ENCODE measurements around the gene PUM1. TPM values are rescaled to one million over a fixed set of nuclear protein-coding genes. Genes with fewer than 3 reads are reported as not detected.

PUM1 gene
- total RNA-seq, 1 donor from 2014 or later = 105 TPM

DNA sequence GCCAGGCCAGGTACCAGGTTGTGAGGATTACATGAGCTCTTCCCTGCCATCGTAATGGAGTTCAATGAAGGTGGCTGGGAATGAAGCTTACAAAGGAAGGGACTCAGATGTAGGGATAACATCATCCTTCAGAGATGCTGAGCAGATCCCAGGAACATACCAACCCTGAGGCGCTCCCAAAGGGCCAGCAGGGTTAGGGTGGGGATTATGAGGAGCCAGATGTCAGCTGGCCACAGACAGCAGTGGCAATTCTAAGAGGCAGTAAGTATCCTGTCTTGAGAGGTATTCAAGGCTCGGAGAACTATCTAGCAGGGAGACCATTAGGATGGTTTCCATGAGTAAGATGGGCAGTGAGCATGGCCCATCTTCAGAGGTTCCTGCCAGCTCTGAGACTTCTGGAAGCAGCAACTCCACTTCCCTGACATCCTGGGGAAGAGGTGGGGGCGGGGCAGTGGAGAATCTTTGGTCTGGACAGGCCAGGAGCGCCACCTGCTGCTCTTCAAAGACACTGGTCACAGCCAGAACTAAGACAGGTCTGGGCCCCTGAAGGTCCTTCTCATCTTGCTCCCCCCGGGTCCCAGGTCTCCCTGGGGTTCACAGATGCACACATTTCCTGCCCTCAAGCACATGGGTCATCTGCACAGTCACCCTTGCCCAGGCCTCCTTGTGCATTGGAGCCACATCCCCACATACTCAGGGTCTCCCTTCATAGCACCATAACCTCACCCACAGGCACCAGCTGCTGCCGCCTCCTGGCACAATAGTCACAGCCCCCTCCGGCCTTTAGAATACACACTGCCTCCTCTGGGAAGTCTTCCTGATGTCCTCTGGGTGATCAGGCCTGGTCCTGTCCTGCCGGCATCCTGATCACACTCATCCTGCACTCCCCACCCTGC lies 154.2 kb downstream of the PUM1 start:
- DNase-seq (ENCODE audit: low spot score) = peak; percentile 84
- Mint-ChIP-seq H3K36me3 (ENCODE audit: low read depth) (no peaks in the 10 kb centered on the region), H3K4me1 (ENCODE audit: low read depth) (peaks cover 20% of the 10 kb centered on the region), H3K27me3 (ENCODE audit: low read depth) (no peaks in the 10 kb centered on the region), H3K4me3 (ENCODE audit: unreplicated experiment) (no peak overlapping the region), H3K9me3 (ENCODE audit: low read depth) (no peaks in the 10 kb centered on the region), H3K27ac (ENCODE audit: unreplicated experiment) (no peak overlapping the region)
- peak; percentile 94 for TF ChIP-seq CTCF (IDR thresholded peaks at IDR 0.05)

- no peak for DNase-seq (ENCODE audit: low spot score)
- Mint-ChIP-seq H3K36me3 (ENCODE audit: low read depth) (no peaks in the 10 kb centered on the region), H3K27me3 (ENCODE audit: low read depth) (no peaks in the 10 kb centered on the region), H3K9me3 (ENCODE audit: low read depth) (no peaks in the 10 kb centered on the region), H3K4me3 (ENCODE audit: unreplicated experiment) (peak overlapping the region; percentile 80), H3K4me1 (ENCODE audit: low read depth) (peaks cover 23% of the 10 kb centered on the region), H3K27ac (ENCODE audit: unreplicated experiment) (no peak overlapping the region)
- no peak for TF ChIP-seq CTCF (IDR thresholded peaks at IDR 0.05)
Measured at GRCh38 chr1:30909365-30910068, 156.0 kb downstream of the PUM1 start.

DNA sequence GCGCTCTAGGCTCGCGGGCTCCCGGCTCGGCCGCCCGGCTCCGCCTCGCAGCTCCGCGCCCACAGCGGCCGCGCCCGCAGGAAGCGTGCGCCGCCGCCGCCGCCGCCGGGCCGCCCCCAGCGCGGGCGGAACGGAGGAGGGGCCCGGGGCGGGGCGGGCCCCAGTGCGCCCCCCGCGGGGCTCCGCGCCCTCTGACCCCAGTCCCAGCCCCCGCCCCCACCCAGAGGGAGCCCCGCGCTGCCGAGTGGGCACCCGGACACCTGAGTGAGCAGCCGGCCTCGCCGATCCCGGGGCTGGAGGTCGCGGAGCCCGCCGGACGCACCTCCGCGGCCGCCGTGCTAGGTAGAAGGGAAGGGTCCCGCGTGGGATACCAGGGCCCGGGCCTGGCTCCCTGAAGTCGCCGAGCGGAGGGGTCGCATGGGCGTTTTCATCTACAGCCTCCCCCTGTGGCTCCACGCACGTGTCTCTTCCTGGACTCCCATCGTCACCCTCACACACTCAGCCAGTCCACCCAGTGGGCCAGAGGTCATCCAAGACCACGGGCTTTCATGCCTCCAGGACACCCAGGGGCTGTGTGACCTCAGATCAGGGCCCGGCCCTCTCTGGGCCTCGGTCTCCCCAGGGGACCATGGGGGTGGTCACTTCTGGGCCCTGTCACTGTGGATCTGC lies 156.7 kb downstream of the PUM1 start, which contains the start of gene SDC3:
SDC3 (minus strand) TSS at position 63 of the 669 bp plus-strand sequence. CDS start 172 bp downstream, outside the sequence.
- Mint-ChIP-seq H3K4me1 (ENCODE audit: low read depth) (peaks cover 25% of the 10 kb centered on the region), H3K4me3 (ENCODE audit: unreplicated experiment) (peak within 1 kb of the TSS; percentile 80), H3K27ac (ENCODE audit: unreplicated experiment) (no peak within 1 kb of the TSS), H3K36me3 (ENCODE audit: low read depth) (no peaks in the 10 kb centered on the region), H3K27me3 (ENCODE audit: low read depth) (no peaks in the 10 kb centered on the region), H3K9me3 (ENCODE audit: low read depth) (no peaks in the 10 kb centered on the region)
- TF ChIP-seq CTCF (IDR thresholded peaks at IDR 0.05) = no peak
- peak; percentile 86 for DNase-seq (ENCODE audit: low spot score)

DNA sequence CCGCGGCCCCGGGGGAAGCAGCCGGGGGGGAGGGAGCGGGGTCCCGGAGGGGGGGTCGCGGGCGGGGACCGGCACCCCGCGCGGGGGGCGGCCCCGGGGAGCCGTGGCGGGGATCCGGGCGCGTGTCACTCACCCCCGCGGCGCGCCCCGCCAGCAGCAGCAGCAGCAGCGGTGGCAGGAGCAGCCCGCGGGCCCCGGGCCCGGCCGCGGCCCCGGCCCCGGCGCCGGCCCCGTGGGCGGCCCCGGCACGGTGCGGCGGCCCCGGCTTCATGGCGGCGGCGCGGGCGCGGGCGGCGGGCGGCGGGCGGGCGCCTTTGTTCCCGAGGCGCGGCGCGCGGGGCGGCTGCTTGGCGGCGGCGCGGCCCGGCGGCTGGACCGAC lies 157.2 kb downstream of the PUM1 start:
- Mint-ChIP-seq H3K27ac (ENCODE audit: unreplicated experiment) (no peak overlapping the region), H3K4me1 (ENCODE audit: low read depth) (peaks cover 27% of the 10 kb centered on the region)
- TF ChIP-seq CTCF (IDR thresholded peaks at IDR 0.05) = no peak

More for the DNA sequence above, 157.2 kb downstream of the PUM1 start:
- Mint-ChIP-seq H3K9me3 (ENCODE audit: low read depth) (no peaks in the 10 kb centered on the region), H3K27me3 (ENCODE audit: low read depth) (no peaks in the 10 kb centered on the region), H3K4me3 (ENCODE audit: unreplicated experiment) (no peak overlapping the region), H3K36me3 (ENCODE audit: low read depth) (no peaks in the 10 kb centered on the region)
- DNase-seq (ENCODE audit: low spot score) = no peak

Data from chondrocyte (in vitro differentiated cells).